CD4-positive, alpha-beta T cell treated with Interleukin-2 at 100 ng/mL for 4 hours (primary cell): ENCODE measurements around the gene SPTBN1.

Source experiments
- DNase-seq: peaks from one replicate; pipeline ENCODE4 v3.0.0-alpha.2; 2020; ENCODE audit warnings: low spot score

The SPTBN1 gene

GRCh38 chr2:54610700-54611099 is 154.6 kb downstream of the SPTBN1 start:
- DNase-seq: no peak

- DNase-seq: no peak
These were observed 155.9 kb downstream of the SPTBN1 start for GRCh38 chr2:54611830-54612545.

DNA sequence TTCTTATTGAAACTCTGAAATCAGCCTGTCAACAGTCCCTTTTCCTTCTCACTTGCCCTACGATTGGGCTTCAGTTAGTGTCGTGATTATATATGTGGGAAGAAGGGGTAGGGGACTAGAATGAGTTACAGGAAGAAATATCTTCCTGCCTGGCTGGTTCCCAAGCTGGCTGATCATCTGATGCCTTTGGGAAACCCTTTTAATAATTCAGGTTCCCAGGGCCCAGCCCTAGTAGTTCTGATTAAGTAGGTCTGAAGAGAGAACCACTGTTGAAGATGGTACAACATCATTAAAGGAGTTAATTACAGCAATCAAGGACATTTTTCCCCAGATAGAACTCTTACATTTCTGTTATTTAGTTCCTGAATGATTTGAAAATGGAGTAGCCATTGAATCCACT is 157.3 kb downstream of the SPTBN1 start:
- DNase-seq: no peak

DNA sequence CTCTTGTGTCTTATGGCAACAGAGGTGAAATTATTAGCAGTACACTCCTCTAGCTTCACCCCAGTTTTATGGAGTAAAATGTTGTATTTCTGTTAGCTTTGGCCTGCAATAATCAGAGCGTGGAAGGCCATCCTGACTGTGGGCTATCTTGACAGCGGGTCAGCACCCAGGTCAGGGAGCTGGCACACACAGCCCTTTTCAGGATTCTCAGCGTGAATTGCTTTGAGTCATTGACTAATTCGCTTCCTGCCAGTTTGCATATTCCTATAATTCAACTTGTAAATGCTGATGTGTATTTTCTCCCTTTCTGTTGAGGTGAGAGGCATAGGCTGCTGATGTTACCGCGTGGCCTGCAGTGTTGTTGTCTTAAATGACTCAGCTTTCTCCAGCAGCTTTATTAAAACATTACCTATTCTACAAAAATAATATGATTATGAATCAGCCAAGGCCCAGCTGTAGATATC is 157.7 kb downstream of the SPTBN1 start:
- no peak for DNase-seq

GRCh38 chr2:54614819-54615218 is 158.7 kb downstream of the SPTBN1 start:
- no peak for DNase-seq

DNA sequence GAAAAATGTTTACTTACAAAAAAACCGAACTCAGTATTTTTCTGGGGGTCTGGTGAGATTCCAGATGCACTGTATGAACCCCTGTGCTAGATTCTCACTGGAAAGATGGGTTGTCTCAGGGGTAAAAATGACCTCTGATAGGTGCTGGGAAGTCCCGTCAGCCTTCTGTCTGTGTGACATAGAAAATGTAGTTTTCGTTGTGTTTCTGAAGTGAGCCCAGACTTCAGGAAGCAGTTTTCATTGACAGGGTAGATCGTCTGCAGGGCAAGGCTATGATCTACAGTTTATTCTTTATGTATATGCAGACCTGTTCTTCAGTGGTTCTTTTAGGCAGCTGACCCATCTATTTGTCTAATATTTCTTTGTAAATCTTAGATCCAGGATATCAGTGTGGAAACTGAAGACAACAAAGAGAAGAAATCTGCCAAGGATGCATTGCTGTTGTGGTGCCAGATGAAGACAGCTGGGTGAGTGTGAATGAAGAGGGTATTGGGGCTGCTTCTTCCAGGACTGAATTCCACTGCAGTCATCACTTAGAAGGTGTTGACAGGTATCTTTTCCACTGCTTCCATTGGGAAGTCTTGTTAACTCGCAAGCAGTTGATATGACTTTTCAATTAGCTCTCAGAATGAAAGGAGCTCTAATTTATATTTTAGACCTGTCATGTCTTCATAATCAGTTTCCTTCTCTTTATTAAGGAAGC is 159.9 kb downstream of the SPTBN1 start:
- no peak for DNase-seq

GRCh38 chr2:54617409-54617808 is 161.3 kb downstream of the SPTBN1 start:
- no peak for DNase-seq

DNA sequence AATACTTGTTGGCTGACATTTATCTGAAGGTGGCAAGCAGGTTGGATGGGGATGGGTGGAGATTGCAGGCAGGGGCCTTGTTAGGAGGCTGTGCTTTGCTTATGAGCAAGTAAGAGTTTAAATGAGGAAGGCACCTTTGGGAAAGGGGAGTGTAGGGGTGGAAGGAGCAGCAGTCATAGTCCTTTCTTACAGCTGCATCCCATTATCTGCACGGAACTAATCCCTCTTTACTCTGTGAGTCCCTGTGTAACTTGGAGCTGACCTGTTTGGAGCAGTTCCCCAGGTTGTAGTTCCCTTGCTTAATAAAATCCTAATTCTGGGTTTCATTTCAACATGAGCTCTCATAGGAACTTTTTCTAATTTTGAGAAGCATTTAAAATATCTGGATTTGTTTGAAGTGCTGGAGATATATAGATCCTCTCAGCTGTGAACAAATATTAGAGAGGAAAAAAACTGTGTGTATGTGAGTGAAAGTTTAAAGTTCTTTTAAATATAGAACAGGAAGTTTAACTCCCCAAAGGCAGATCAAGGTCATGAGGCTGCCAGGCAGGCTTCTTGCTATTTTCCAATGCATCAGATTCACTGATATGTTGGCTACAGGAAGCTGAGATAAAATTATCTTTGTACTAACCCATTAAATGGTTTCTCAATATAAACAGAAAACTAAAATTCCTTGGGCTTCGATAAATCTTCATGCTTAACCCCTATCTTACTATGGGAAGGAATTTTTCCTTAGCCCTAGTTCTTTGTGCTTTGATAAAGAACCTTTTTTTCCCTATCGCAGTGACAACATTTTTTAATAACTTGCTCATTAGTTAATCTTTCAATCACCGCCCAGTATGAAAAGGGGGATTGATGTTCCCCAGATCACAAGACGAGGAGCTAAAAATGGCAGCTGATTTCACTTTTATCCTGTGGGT is 162.8 kb downstream of the SPTBN1 start:
- DNase-seq: no peak

- DNase-seq: no peak
These were observed 163.6 kb downstream of the SPTBN1 start for GRCh38 chr2:54619660-54620231.

DNA sequence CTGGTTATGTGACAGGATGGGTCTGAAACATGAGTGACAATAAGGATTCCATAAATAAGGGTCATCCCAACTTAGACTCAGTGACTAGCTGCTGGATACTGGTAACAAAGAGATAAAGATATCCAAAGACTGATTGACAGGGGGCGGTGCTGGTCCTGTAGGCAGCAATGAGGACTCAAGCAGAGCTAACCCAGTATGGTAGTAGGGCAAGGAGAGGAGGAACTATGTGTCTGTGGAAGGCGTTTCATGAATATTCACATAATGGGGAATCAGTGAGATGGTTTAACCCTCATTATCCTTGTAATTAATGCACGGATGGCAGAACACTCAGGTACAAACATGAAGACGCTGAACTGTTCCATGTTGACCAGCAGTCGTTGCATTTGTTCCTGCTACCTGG is 164.8 kb downstream of the SPTBN1 start:
- no peak for DNase-seq

DNA sequence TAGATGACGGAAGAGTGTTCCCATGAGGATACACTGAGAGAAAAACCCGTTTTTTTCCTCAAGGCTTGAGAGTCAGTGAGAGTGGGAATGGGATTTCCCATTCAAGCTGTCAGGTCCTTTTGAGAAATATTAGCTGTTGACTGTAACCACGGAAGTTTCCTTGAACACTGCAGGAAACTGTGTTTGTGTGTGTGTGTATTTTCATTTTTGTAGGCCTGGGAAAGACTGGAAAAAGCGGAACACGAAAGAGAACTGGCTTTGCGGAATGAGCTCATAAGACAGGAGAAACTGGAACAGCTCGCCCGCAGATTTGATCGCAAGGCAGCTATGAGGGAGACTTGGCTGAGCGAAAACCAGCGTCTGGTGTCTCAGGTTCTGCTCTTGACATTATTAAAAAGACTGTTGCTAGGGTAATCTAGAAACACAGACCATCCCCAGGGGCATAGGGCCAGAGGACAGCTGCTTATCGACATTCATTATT is 168.5 kb downstream of the SPTBN1 start:
- no peak for DNase-seq

- DNase-seq: no peak
These were observed 170.0 kb downstream of the SPTBN1 start for GRCh38 chr2:54626131-54626530.

- DNase-seq: no peak
These were observed 170.8 kb downstream of the SPTBN1 start for GRCh38 chr2:54626884-54627283.

GRCh38 chr2:54627973-54628372 is 171.8 kb downstream of the SPTBN1 start:
- no peak for DNase-seq

DNA sequence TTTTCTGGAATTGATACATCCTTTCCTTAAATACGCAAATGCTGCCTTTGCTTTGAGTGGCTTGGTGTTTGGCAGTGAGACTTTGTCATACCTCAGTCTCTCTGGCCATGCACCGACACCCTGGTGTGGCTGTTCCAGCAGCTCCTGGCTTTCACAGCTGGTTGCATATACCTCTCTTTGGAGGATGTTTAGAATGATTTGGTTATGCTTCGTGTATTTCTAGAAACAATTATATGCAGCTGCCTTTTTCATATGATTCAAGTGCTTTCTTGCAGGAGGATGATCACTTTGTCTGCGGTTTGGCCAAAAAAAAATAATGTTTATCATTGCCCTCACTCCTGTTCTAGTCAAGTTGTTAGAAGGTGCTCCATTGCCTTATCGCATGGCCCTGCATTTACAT is 172.3 kb downstream of the SPTBN1 start:
- no peak for DNase-seq

- DNase-seq: no peak
These were observed 172.8 kb downstream of the SPTBN1 start for GRCh38 chr2:54628957-54629356.

GRCh38 chr2:54629390-54629789 is 173.3 kb downstream of the SPTBN1 start:
- no peak for DNase-seq

GRCh38 chr2:54629914-54630857 is 174.1 kb downstream of the SPTBN1 start:
- DNase-seq: no peak

GRCh38 chr2:54630858-54631497 is 174.9 kb downstream of the SPTBN1 start:
- no peak for DNase-seq

GRCh38 chr2:54631755-54632154 is 175.6 kb downstream of the SPTBN1 start:
- DNase-seq: no peak
